HCT116 (cell line): Measurements from ENCODE around the gene NUS1. TPM values are rescaled to one million over a fixed set of nuclear protein-coding genes. Genes with fewer than 3 reads are reported as not detected.

Experiments used
- ATAC-seq: fragments of 200-7000 bp; cut with Tn5 transposase; 2 replicates; pipeline ENCODE4 v1.9.1; 2020; ENCODE audit warnings: mild to moderate bottlenecking, moderate library complexity
- BruUV-seq: library from RNA; stranded (reverse); fragments of 400-500 nt; replicated peaks from 2 replicates; lab custom pipeline; 2021; lab: Mats Ljungman, UMichigan
- CTCF ChIA-PET: fragments of 300-600 bp; sonication (Branson Sonifier 250); formaldehyde crosslinking; loops from one replicate; lab custom pipeline; 2021; ENCODE audit warnings: antibody characterized with exemption; lab: Charles Lee
- POLR2A ChIA-PET: fragments of 300-600, 350-600 bp; sonication (Branson Sonifier 250); formaldehyde crosslinking; loops from one replicate; lab custom pipeline; 2021; ENCODE audit warnings: antibody characterized with exemption; lab: Charles Lee
- RAD21 ChIA-PET, 2 experiments: fragments of 300-600 bp; sonication (Branson Sonifier 250); formaldehyde crosslinking; loops; one replicate each; lab custom pipeline; 2023; ENCODE audit warnings: low total read pairs in 2 of 2; ENCODE audit not compliant: uncharacterized antibody in 2 of 2, unreplicated experiment in 2 of 2, low non-redundant PET in 1 of 2; lab: Charles Lee
- DNase-seq: peaks from one replicate; pipeline ENCODE4 v3.0.0-alpha.2; 2010; ENCODE audit warnings: low read depth, low spot score
- H2AFZ ChIP-seq: fragments of 200-600 bp; shearing (Covaris generic), sonication (generic); 2 replicates; pipeline ENCODE4 v1.6.1; 2017; ENCODE audit warnings: low read depth, mixed run types, mixed read lengths, antibody characterized with exemption, low read length; ENCODE audit not compliant: poor library complexity, severe bottlenecking
- H3K27ac ChIP-seq: 2 replicates; pipeline ENCODE4 v1.5.1; 2012; ENCODE audit warnings: low read depth, low read length
- H3K27me3 ChIP-seq: fragments of 200-600 bp; sonication (generic); 2 replicates; pipeline ENCODE4 v1.6.1; 2016; ENCODE audit warnings: mixed run types, low read length, mixed read lengths; ENCODE audit not compliant: insufficient read depth
- H3K36me3 ChIP-seq, 2 experiments: fragments of 200-500 bp in 1 of 2; fragments of 200-600 bp in 1 of 2; sonication (Bioruptor generic) in 1 of 2; sonication (generic) in 1 of 2; 2 replicates each; pipeline versions ENCODE4 v1.5.1 to v1.6.1; 2014 to 2016; ENCODE audit warnings: low read length in 2 of 2, inconsistent platforms in 1 of 2, mixed read lengths in 1 of 2, mixed run types in 1 of 2; ENCODE audit not compliant: insufficient read depth in 2 of 2, control insufficient read depth in 1 of 2
- H3K4me1 ChIP-seq, 2 experiments: fragments of 200-600 bp in 1 of 2; sonication (generic) in 1 of 2; 2 replicates each; pipeline versions ENCODE4 v1.5.1 to v1.6.1; 2012 to 2017; ENCODE audit warnings: low read length in 2 of 2, inconsistent platforms in 1 of 2, mild to moderate bottlenecking in 1 of 2, mixed read lengths in 1 of 2, mixed run types in 1 of 2, moderate library complexity in 1 of 2; ENCODE audit not compliant: insufficient read depth in 2 of 2, control insufficient read depth in 1 of 2
- H3K4me2 ChIP-seq: fragments of 200-600 bp; sonication (generic); 2 replicates; pipeline ENCODE4 v1.6.1; 2017; ENCODE audit warnings: mixed run types, low read length, mixed read lengths
- H3K4me3 ChIP-seq, 2 experiments: fragments of 200-600 bp in 1 of 2; sonication (generic) in 1 of 2; replicated peaks in 1 of 2; 2 replicates each; pipeline ENCODE4 v1.5.1; 2011 to 2016; ENCODE audit warnings: low read length in 2 of 2, control low read depth in 1 of 2, low read depth in 1 of 2, mild to moderate bottlenecking in 1 of 2, mixed read lengths in 1 of 2, mixed run types in 1 of 2
- H3K79me2 ChIP-seq: fragments of 200-600 bp; sonication (generic); 2 replicates; pipeline ENCODE4 v1.6.1; 2017; ENCODE audit warnings: mild to moderate bottlenecking, mixed run types, low read length, moderate library complexity, mixed read lengths; ENCODE audit not compliant: insufficient read depth
- H3K9ac ChIP-seq: fragments of 200-600 bp; sonication (generic); 2 replicates; pipeline ENCODE4 v1.6.1; 2016; ENCODE audit warnings: low read length, mixed read lengths
- H3K9me2 ChIP-seq: fragments of 200-600 bp; sonication (generic), shearing (Covaris generic); 2 replicates; pipeline ENCODE4 v1.6.1; 2017; ENCODE audit warnings: mixed run types, mild to moderate bottlenecking, moderate library complexity; ENCODE audit not compliant: insufficient read depth
- H3K9me3 ChIP-seq, 2 experiments: fragments of 200-500 bp in 1 of 2; fragments of 200-600 bp in 1 of 2; sonication (Bioruptor generic) in 1 of 2; sonication (generic) in 1 of 2; 2 replicates each; pipeline ENCODE4 v1.6.1; 2014 to 2017; ENCODE audit warnings: low read length in 2 of 2, mixed read lengths in 2 of 2, inconsistent platforms in 1 of 2, low read depth in 1 of 2, mild to moderate bottlenecking in 1 of 2, mixed run types in 1 of 2, moderate library complexity in 1 of 2; ENCODE audit not compliant: control insufficient read depth in 1 of 2, insufficient read depth in 1 of 2
- H4K20me1 ChIP-seq: fragments of 200-600 bp; sonication (generic), shearing (Covaris generic); 2 replicates; pipeline ENCODE4 v1.6.1; 2017; ENCODE audit warnings: mixed run types, mild to moderate bottlenecking, moderate library complexity; ENCODE audit not compliant: insufficient read depth
- CEBPB ChIP-seq: IDR thresholded peaks from 2 replicates; pipeline ENCODE4 v1.6.1; 2012; ENCODE audit warnings: low read depth
- EGR1 ChIP-seq: IDR thresholded peaks from 2 replicates; pipeline ENCODE4 v1.6.1; 2012; ENCODE audit warnings: low read depth
- JUND ChIP-seq: IDR thresholded peaks from 2 replicates; pipeline ENCODE4 v1.6.1; 2012
- POLR2A ChIP-seq: IDR thresholded peaks from 2 replicates; pipeline ENCODE4 v1.7.0; 2011; ENCODE audit warnings: borderline replicate concordance; ENCODE audit not compliant: insufficient read depth, insufficient read length; ENCODE audit errors: extremely low read depth
- RAD21 ChIP-seq: IDR thresholded peaks from 2 replicates; pipeline ENCODE4 v1.6.1; 2012; ENCODE audit warnings: low read depth, mild to moderate bottlenecking
- REST ChIP-seq: IDR thresholded peaks from 2 replicates; pipeline ENCODE4 v1.6.1; 2012; ENCODE audit warnings: low read depth
- SP1 ChIP-seq: IDR thresholded peaks from 2 replicates; pipeline ENCODE4 v1.6.1; 2012; ENCODE audit warnings: low read depth
- TCF7L2 ChIP-seq: IDR thresholded peaks from 2 replicates; pipeline ENCODE4 v1.7.0; 2011; ENCODE audit warnings: borderline replicate concordance, inconsistent platforms; ENCODE audit not compliant: insufficient read depth, insufficient read length; ENCODE audit errors: extremely low read depth
- YY1 ChIP-seq: IDR thresholded peaks from 2 replicates; pipeline ENCODE4 v1.6.1; 2011; ENCODE audit warnings: low read length, low read depth, moderate library complexity, mild to moderate bottlenecking; ENCODE audit not compliant: insufficient replicate concordance; ENCODE audit errors: extremely low read depth
- ZNF274 ChIP-seq: fragments of 200-500 bp; sonication (Bioruptor generic); IDR thresholded peaks from 2 replicates; pipeline ENCODE4 v1.6.1; 2014; ENCODE audit warnings: mild to moderate bottlenecking, low read depth, low read length, inconsistent platforms
- intact Hi-C: fragments of 100-400 bp; cut with micrococcal nuclease; formaldehyde crosslinking; loops from 2 replicates; pipeline ENCODE4 v1.10.0; 2022
- total RNA-seq: library from RNA; stranded (reverse); gene quantifications from one replicate; pipeline ENCODE4 v1.2.1, GENCODE V29; 2021; ENCODE audit not compliant: unreplicated experiment
- TF ChIP-seq, protein P1 (sequence below): IDR thresholded peaks from 2 replicates; pipeline ENCODE4 v1.6.1; 2012
- TF ChIP-seq, protein P2 (sequence below), 3 experiments: fragments of 200-600 bp in 1 of 3; sonication (generic) in 1 of 3; IDR thresholded peaks in 2 of 3; conservative IDR thresholded peaks in 1 of 3; 2 replicates each; pipeline ENCODE4 v1.5.1; 2012 to 2017; ENCODE audit warnings: low read depth in 2 of 3, low read length in 2 of 3, antibody characterized with exemption in 1 of 3, borderline replicate concordance in 1 of 3, control low read depth in 1 of 3, mild to moderate bottlenecking in 1 of 3, mixed read lengths in 1 of 3, mixed run types in 1 of 3, moderate library complexity in 1 of 3; ENCODE audit not compliant: insufficient read depth in 1 of 3

The NUS1 gene
- total RNA-seq, 1 experiment from 2014 or later = 46.2 TPM

DNA sequence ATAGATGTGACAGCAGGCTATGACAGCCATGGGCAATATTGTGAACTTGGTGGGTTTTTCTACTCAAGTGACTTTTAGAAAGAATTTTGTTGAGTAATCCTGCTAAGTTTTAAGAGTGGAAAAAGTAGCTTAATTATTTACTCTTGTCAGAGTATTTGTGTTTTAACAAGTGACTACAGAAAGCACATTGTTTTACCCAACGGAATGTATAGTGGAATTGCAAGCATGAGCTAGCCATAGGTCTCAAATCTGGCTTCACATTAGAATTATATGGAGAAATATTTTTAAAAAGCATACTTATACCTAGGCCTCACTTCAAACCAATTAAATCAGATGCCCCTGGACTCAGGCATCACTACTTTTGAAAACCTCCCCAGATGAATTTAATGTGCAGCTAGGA lies 37.5 kb upstream of the NUS1 start:
- Histone ChIP-seq H3K27ac (no peak overlapping the region), H2AFZ (no peak overlapping the region), H3K9me2 (no peaks in the 10 kb centered on the region), H3K9ac (no peak overlapping the region), H3K36me3 (no peaks in the 10 kb centered on the region), H3K27me3 (no peaks in the 10 kb centered on the region), H3K4me2 (no peak overlapping the region), H3K79me2 (no peaks in the 10 kb centered on the region), H4K20me1 (no peaks in the 10 kb centered on the region), H3K9me3 (no peaks in the 10 kb centered on the region), H3K4me1 (no peaks in the 10 kb centered on the region), H3K4me3 (no peak overlapping the region)
- ChIA-PET RAD21 (no interaction called here), POLR2A (no interaction called here), CTCF (no interaction called here)
- TF ChIP-seq POLR2A = no peak
- no peak for TF ChIP-seq JUND
- no peak for TF ChIP-seq CEBPB
- no peak for TF ChIP-seq TCF7L2
- TF ChIP-seq REST = no peak
- TF ChIP-seq, protein P1, sequence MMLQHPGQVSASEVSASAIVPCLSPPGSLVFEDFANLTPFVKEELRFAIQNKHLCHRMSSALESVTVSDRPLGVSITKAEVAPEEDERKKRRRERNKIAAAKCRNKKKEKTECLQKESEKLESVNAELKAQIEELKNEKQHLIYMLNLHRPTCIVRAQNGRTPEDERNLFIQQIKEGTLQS = no peak
- DNase-seq (no peak), ATAC-seq (no peak)
- no TSS peak for BruUV-seq
- intact Hi-C loops = no loop called here

GRCh38 chr6:117642976-117643375 lies 32.3 kb upstream of the NUS1 start:
- no TSS peak for BruUV-seq
- Histone ChIP-seq H3K9me3 (no peaks in the 10 kb centered on the region), H3K4me3 (no peak overlapping the region), H3K4me2 (no peak overlapping the region), H3K9me2 (no peaks in the 10 kb centered on the region), H3K4me1 (no peaks in the 10 kb centered on the region), H3K27ac (no peak overlapping the region), H3K9ac (no peak overlapping the region), H3K27me3 (no peaks in the 10 kb centered on the region), H2AFZ (no peak overlapping the region), H3K36me3 (no peaks in the 10 kb centered on the region), H4K20me1 (no peaks in the 10 kb centered on the region), H3K79me2 (no peaks in the 10 kb centered on the region)
- DNase-seq (no peak), ATAC-seq (no peak)
- CTCF ChIA-PET = no interaction called here
- intact Hi-C loops = no loop called here
- RAD21 ChIA-PET = no interaction called here
- TF ChIP-seq, protein P2, sequence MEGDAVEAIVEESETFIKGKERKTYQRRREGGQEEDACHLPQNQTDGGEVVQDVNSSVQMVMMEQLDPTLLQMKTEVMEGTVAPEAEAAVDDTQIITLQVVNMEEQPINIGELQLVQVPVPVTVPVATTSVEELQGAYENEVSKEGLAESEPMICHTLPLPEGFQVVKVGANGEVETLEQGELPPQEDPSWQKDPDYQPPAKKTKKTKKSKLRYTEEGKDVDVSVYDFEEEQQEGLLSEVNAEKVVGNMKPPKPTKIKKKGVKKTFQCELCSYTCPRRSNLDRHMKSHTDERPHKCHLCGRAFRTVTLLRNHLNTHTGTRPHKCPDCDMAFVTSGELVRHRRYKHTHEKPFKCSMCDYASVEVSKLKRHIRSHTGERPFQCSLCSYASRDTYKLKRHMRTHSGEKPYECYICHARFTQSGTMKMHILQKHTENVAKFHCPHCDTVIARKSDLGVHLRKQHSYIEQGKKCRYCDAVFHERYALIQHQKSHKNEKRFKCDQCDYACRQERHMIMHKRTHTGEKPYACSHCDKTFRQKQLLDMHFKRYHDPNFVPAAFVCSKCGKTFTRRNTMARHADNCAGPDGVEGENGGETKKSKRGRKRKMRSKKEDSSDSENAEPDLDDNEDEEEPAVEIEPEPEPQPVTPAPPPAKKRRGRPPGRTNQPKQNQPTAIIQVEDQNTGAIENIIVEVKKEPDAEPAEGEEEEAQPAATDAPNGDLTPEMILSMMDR (IDR thresholded peaks at IDR 0.05 in 2 of 3, conservative IDR thresholded peaks at IDR 0.05 in 1 of 3; ENCODE audit: borderline replicate concordance in 1 of 3, insufficient read depth in 1 of 3, low read depth in 2 of 3, low read length in 2 of 3) = no peak
- TF ChIP-seq RAD21 (no peak), EGR1 (no peak), ZNF274 (no peak), SP1 (no peak), YY1 (no peak)
- TF ChIP-seq, protein P1 = no peak
- POLR2A ChIA-PET = no interaction called here
